NCI-H2227 treated with DMSO at 0.1 percent for 48 hours (cell line): ENCODE data around the gene NEURL1B.
"Not testable (repeated sequence)": the region's sequence is repeated elsewhere in the genome, so short reads cannot be mapped to it uniquely, and the experiment has no call there.

Experiments
- DNase-seq: peaks from one replicate; lab custom pipeline; 2025; lab: John Stamatoyannopoulos, UW

The NEURL1B gene

DNA sequence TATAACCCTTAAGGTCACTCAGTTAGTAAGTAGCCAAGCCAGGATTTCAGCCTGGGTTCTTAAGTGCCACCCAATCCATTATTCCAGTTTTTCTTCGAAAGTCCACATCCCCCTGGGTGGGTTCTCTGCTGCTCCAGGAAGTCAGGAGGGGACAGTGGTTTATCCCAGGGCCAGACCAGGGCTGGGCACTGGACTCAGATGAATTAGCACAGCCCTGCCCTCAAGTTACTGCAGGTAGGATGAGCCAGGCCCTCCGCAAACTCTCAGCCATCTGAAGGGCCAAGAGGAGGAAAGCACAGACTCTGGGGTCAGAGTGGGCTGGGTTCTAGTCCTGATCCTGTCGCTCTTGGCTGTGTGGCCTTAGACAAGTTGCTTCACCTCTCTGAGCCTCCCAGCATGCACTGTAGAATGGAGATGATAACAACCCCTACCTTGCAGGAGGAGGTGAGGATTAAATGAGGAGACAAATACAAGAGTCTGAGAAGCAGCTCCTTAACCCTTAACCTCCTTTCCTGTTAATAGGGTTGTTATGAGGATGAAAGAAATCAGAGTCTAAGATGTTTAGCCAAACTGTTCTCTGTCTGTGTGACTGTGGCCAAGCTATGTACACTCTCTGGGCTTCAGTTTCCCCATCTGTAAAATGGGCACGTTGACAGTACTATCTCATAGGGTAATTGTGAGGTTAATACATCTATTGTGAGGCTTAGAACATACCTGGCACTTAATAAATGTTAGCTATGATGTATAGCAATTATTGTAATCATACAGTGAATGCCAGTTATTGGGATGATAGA lies 6.8 kb upstream of the NEURL1B start:
- no peak for DNase-seq

DNA sequence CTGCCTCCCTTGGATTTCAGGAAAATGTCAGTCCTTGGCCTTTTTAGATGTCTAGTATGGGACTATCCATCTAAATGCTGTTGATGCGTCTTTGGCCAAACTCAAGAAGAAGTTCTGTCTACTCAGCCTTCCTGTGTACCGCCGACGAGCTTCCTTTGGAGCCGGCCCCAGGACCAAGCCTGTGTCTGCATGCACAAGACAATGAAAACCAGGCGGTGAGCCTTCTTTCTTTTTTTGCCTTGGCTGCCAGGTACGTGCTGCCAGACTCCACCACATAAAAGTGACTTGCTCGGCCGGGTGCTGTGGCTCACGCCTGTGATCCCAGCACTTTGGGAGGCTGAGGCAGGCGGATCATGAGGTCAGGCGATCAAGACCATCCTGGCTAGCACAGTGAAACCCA lies 6.0 kb upstream of the NEURL1B start:
- no peak for DNase-seq

DNA sequence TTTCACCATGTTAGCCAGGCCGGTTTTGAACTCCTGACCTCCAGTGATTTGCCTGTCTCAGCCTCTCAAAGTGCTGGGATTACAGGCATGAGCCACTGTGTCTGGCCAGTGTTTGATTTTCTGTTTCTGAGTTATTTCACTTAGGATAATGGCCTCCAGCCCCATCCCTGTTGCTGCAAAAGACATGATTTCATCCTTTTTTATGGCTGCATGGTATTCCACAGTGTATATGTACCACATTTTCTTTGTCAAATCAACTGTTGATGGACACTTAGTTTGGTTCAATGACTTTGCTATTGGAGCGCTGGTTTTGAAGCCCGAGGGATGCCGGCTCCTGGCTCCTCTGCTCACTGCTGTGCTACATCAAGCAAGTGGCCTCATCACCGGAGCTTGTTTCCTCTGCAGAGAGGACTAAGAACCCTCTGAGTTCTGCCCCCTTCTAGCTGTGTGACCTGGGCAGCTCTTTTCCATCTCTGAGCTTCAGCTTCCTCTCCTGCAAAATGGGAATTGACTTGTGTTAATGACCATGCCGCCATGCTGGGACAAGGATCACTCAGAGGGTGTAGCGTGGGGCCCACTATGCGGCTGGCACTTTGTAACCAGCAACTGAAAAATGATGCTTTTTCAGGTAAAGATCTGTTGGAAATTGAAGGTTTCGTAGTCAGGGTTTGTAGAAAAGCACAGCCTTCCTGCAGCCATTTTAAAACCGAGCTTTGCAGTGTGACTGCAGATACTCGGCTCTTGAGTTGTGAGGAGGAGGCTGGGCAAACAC lies 4.6 kb upstream of the NEURL1B start:
- DNase-seq, result no peak

DNA sequence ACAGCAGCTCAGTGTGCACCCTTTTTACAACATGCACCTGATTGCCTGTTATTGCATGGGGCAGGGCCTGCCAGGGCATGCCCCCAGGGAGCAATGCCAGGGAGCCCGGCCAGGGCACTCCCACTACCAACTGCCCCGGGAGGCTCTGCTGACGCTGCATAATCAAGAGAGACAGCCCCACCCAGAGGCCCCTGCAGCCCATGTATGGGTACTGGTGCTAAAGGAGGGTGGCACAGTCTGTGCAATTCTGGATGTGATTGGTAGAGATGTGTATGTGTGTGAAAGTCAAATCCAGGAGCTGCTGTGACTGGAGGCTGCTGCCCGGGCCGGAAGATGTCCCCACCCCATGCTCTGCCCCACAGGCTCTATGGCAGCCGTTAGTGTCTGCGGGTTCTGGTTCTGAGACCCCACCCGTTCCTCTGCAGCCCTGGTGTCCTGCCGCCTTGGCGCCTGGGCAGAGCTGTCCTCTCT lies 3.9 kb upstream of the NEURL1B start:
- no peak for DNase-seq

DNA sequence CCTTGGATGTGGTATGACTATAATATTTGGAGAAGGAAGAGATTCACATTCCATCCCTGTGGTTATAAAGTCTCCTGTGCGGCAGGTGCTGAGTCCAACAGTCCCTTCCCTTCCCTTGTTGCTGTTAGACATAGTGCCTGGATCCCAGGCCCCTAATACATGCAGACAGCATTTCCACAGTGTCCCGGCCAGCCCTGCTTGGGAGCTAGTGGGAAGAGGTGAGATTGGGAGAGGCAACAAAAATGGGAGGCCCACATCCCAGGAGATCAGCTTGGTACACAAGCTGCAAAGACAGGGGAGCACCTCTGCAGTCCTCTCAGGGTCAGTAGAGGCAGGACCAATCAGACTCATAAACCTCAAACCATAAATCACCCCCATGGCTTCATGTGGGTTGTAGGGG lies 3.3 kb upstream of the NEURL1B start:
- no peak for DNase-seq

DNA sequence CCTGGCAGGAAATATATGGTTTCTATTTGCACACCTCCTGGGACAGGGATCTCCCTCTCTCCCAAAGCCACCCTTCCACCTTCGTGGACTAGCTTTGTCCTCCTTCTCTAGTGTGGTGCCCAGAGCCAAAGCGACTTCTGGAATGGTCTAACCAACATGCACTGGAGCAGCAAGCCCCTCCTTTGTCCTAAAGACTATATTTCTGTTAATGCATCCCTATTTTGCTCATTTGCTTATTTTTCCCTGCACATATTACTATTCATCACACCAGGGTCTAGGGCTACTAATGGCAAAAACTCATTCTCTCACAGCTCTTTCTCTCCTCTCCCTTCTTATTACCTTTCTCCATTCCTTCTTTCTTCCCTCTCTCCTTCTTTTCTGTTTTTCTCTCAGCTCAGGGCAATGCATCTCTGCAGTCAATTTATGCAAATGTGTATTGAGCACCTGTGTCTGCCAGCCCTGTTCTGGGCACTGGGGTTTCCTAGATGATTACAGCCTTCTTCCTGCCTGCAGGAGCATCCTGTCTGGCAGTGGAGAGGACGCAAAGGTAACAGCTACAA lies 2.8 kb upstream of the NEURL1B start:
- DNase-seq, result no peak

DNA sequence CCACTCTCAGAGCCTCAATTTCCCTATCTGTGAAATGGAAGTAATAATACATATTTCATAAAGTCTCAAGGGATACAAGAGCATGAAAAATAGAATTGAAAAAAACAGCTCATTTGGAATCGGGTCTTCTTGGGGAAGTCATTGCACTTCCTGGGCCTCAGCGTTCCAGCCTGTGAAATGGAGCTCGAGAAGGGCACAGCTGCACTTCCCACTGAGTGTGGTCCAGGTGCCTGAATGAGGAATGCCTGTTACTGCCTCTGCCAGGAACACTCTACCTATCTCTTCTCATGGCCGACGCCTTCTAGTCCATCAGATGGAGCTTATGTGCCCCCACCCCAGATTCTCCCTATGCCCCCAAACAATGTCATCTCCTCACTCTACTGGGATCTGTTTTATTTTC lies 924 bp upstream of the NEURL1B start:
- DNase-seq, result no peak

DNA sequence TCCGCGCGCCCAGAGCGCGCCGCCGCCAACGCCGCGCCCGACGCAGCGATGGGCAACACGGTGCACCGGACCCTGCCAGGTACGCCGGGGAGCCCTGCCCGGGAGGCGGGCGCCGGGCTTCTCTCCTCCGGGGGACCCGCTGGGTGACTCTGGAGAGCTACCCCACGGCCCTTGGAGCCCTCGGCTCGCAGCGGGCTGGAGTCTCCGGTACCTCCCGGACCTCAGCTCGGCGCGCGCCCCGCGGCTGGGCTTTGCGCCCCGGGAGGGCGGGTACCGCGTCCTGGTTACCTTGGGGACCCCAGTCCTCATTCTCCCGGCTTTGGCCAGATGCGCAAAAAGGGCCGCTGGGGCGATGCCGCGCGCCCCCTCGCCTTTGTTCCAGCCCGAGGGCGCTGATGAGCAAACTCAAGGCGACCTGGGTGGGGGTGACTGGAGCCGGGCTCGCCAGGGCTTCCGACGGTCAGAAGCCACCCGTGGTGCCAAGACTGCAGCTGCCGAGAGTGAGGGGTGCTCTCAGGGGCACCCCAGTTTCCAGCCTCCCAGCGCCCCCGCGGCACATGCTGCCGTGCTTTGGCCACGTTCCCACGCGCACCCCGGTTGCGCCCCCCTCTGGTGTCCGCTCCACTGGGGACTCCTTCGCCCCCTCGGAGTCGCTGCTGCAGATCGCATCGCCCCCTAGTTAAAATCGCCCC lies 442 bp downstream of the NEURL1B start:
- DNase-seq, result no peak

DNA sequence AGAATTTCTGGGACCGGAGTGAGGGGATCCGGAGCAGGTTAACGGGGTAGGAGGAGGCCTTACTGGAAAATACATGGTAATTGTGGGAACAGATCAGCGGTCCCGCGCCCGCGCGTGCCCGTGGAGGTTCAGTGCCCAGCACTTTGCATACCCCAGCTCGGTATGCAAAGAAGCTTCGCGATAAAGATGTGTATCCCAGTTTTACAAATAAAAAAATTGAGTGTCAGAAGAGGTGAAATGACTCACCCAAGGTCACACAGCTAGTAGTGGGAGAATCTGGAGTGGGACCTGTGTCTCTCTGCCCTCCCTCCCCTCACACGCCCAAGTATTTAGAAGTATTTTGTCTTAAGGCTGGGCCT lies 967 bp downstream of the NEURL1B start:
- DNase-seq, result no peak

DNA sequence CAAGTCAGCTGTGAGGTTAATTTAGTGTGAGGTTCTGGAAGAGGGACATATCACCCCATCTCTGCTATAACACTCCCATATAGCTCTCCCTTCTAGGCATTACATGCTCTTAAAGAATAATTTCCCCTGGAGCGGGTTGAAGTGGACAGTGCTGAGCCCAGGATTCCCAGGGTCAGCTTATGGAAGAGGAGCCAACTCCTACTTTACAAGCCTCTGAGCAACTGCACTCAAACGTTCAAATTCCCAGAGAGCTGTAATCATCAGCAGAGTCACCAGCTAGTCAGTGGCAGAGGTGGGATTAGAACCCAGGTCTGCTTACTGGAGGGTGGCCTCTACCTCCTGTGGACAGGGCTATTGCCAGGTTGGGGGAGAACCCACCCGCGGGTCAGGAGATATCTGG lies 1.4 kb downstream of the NEURL1B start:
- DNase-seq, result no peak

DNA sequence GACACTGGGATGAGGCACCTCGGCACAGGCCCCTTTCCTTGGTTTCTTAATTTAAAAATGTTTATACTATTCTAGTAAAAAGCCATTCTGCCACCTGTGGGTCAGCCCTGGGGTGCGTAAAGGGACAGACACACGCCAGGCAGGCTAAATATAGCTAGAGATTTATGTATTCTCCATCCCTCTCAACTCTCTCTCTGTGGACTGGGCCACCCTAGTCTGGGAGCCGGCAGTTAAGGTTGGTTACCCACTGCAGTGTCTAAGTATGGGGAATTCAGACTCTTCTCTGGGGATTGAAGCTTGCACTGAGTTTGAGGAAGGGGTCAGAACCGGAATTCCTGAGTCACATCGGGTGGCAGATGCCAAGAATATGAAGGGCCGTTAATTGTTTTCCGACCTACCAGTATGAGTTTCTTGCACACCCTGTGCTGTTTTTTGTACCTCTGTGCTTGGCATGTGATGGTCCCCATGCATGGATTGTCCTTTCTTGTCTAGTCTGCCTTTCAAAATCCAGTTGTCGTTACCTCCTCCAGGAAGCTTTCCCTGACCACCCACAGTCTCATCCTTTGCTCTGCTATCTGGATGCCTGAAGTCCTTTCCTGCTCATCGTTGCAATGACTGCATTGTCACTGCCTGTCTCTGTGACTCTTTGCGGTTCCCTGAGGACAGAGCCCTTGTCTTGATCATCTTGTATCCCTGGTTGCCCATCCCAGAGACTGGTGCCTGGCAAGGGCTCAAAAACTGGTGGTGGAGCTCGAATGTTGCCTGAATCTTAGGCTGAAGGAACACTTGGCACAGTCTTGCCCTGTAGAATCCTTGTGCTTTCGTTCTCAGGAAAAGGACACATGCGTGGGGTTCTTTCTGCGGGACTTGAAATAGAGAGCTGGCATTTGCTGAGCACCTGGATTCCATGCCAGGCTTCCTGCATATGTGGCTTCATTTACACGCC lies 2.1 kb downstream of the NEURL1B start:
- no peak for DNase-seq

DNA sequence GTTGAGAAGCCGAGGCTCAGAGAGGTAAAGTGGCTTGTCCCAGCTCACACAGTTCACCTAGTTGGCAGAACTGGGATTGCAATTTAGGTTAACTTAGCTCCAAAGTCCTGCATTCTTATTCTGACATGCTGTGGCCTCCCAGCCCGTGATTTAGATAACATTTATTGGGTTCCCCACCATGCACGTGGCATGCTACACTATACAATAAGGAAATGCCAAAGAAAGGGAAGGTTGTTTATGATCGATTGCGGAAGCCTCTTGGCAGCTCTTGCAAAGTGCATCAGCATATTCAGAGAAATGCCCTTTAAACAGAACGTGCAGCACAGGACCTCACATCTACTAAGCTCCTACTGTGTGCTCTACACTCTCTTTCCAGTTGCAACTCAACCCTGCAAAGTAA lies 3.2 kb downstream of the NEURL1B start:
- no peak for DNase-seq

DNA sequence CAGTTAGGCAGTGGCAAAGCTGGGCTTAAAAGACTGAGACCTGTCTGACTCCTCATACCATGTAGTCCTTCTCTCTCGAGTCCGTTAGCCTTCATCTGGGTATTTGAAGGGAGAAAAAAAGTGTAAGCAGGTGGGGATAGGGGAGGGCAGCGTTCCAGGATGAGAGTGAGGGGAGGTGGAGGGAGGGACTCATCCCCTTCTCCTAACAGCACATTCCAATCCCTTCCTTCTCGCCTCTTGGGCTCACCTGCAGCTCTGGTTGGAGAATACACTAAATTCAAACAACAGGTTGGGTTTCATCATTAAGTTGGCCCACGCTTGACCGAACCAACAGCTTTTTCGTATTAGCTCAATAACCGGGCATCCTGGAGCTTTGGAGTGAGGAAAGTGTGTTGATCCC lies 3.6 kb downstream of the NEURL1B start:
- no peak for DNase-seq

DNA sequence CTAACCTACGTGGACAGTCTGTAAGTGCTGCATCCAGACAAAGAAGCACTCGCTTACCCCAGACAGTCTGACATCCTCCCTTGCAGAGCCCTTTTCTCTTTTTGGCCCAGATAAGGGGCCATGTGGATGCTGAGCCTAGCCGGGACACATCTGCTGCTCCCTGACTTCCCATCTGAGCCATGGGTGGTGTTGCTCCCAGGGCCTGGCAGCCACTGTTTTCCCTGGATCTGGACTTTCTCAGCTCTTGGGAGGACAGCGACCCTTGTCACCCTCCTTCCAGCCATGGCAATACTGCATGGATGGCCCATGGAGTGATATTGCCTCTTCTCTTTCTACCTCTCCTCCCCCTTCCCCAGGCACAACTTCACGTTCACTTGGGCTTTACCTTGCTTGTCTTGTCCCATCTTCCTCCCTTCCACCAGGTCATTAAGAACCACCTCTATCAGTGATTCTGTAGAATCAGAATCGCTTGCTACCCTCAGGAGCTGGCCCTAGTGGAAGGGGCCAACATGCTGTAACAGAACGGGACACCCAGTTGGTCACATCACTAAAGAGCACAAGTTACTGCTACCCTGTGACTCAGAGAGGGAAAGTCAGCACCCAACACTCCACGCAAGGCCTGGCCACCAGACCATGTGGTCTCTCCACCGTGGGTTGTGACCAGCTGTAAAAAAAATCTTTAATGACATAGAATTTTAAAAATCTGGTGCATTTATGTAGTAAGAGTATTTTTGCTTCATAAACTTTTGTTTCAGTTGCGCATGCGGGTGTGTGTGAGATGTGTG lies 4.4 kb downstream of the NEURL1B start:
- DNase-seq, result no peak

DNA sequence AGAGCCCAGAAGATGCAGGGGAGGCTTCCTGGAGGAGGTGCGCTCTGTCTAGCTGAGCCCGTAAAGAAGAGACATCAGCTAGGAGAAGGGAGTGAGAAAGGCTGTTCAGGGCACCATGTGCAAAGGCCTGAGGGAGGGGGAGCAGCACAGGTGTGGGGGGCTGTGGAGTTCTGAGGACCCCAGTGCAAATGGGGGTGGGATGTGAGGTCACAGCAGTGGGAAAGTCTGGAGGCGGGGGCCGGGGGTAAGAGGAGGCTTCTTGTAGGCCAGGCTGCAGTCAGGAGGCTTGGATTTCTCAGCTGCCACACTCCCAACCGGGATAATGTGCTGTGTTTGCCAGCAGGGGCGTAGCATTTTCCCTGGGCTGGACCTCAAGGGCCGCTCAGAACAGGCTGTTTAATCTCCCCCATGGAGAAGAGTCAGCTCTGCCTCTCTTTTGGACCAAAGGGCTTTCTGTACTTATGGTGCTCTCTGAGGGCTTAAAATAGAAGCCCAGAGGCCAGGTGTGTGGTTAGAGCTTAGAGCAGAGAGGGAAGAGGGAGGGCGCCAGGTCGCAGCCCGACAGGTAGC lies 5.7 kb downstream of the NEURL1B start:
- no peak for DNase-seq

DNA sequence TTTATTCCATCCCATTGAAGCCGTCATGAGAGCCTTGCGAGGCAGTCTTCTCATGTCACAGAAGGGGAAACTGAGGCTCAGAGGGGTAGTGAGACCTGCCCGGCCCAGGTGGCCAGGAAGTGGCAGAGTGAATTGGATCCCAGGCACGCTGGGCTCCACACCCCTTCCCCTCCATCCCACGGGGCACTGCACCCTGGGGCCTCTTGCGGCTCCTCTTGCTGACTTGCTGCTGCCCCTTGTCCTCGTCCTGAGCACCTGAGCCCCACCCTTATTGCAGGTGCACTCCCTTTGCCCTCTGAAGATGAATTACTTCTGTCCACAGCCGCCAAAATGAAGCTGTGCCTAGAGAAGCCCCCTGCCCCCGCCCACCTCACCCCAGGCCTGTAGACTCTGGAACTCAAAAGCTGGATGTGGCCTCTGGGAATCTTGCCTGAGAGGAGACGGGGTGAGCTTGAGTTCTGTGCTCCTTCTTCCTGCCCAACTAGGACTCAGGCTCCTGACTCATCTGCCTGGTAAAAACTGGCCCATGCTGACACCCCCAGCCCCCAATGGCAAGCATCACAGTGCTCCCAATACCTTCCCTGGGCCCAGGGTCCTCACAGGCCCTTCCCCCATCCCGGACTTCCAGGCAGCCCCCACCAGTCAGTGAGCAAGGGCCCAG lies 6.4 kb downstream of the NEURL1B start:
- DNase-seq, result no peak

DNA sequence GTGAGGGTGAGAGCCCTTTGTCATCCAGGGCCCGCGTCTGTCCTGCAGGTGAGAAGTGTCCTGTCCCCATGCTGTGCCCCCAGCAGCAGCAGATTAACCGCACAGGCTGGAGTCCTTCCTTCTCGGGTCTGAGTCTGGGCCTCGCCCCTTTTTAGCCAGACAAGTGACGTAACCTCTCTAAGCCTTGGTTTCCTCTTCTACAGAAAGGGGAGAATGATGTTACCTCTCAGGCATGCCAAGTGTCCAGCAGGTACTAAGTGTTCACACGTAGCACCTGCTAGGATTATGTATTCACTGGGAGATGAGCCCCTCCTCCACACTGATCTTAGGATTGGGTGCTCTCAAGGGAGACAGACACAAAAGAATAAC lies 6.9 kb downstream of the NEURL1B start:
- no peak for DNase-seq

DNA sequence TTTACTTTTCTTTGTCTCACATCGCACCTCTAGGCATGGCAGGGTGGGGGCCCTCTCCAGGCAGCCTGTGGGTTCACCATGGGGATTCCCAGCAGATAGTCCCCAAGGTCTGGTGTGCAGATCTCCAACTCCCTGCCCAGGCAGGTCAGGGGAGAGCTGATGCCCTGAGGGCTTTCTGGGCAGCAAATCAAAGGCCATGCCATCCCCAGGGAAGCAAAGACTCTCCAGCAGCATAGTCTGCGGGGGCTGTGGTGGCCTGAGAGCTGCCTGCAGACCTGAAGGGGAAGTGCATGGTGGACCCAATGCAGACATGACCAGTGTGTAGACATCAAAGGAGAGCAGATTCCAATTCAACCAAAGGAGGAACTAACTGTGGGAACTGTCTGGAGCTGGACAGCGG lies 7.7 kb downstream of the NEURL1B start:
- DNase-seq, result no peak

DNA sequence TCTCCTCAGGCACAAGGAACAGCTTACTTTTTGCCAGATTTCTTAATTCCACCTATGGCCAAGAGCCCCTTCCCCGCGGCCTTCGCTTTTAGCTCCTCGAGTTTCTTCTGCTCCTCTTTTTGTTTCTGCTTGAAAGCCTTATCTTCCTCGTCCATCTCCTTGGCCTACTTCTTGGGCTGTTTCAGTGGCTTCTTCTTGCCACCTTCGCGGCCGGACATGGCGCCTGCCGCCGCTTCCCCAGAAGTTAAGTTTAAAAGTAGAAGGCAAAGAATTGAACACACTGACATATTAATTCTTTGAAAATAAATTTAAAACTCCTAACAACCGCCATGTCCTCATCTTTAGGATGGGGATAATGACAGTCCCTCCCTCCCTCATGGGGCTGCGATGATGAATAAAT lies 15.4 kb downstream of the NEURL1B start:
- DNase-seq, result not testable (repeated sequence)
